ENCODE measurements around the gene GALNT16. TPM values are rescaled to one million over a fixed set of nuclear protein-coding genes. Genes with fewer than 3 reads are reported as not detected.
"Not testable (repeated sequence)": the region's sequence is repeated elsewhere in the genome, so short reads cannot be mapped to it uniquely, and the experiment has no call there.

GALNT16 gene
- total and polyA plus RNA-seq, 3 donors from 2014 or later = 5.6 to 11.1 (median 6.3) TPM

- 92 to 96% methylated on average over 2 of the region's 2 CpGs for WGBS, 2 donors
- Histone ChIP-seq H3K27ac (no peak overlapping the region), H3K36me3 (ENCODE audit: low read depth, missing control alignments) (no peaks in the 10 kb centered on the region), H3K27me3 (no peaks in the 10 kb centered on the region), H3K4me3 (no peak overlapping the region), H3K4me1 (no peaks in the 10 kb centered on the region), H3K9me3 (no peaks in the 10 kb centered on the region)
- intact Hi-C loops (cut with DNase I; ENCODE audit: low total_unique reads) = no loop called here
- TF ChIP-seq CTCF (IDR thresholded peaks at IDR 0.05) (no peak), POLR2A (IDR thresholded peaks at IDR 0.05) (no peak)
- DNase-seq = no peak
Measured at GRCh38 chr14:69378274-69378673, 118.3 kb downstream of the GALNT16 start.

- Histone ChIP-seq H3K4me3 (no peak overlapping the region), H3K27me3 (no peaks in the 10 kb centered on the region), H3K36me3 (ENCODE audit: low read depth, missing control alignments) (no peaks in the 10 kb centered on the region), H3K4me1 (no peaks in the 10 kb centered on the region), H3K9me3 (no peaks in the 10 kb centered on the region), H3K27ac (no peak overlapping the region)
- 96 to 100% methylated on average over 3 of the region's 3 CpGs for WGBS, 2 donors
- TF ChIP-seq POLR2A (IDR thresholded peaks at IDR 0.05) (no peak), CTCF (IDR thresholded peaks at IDR 0.05) (no peak)
- no peak for DNase-seq
- intact Hi-C loops (cut with DNase I; ENCODE audit: low total_unique reads) = no loop called here
Measured at GRCh38 chr14:69387311-69387710, 127.4 kb downstream of the GALNT16 start.

GRCh38 chr14:69391400-69391799 is 131.4 kb downstream of the GALNT16 start:
- H3K4me3 ChIP-seq; H3K27me3 ChIP-seq; H3K9me3 ChIP-seq; H3K27ac ChIP-seq; H3K4me1 ChIP-seq; intact Hi-C loops (cut with DNase I; ENCODE audit: low total_unique reads); H3K36me3 ChIP-seq (ENCODE audit: low read depth, missing control alignments); DNase-seq: not testable (repeated sequence)
- 85 to 94% methylated on average over 8 of the region's 8 CpGs for WGBS, 2 donors

- Histone ChIP-seq H3K4me1 (peaks cover 8% of the 10 kb centered on the region), H3K27ac (no peak overlapping the region), H3K9me3 (no peaks in the 10 kb centered on the region), H3K4me3 (no peak overlapping the region), H3K27me3 (no peaks in the 10 kb centered on the region), H3K36me3 (ENCODE audit: low read depth, missing control alignments) (no peaks in the 10 kb centered on the region)
- DNase-seq = no peak
- intact Hi-C loops (cut with DNase I; ENCODE audit: low total_unique reads) = no loop called here
- TF ChIP-seq CTCF (IDR thresholded peaks at IDR 0.05) (no peak), POLR2A (IDR thresholded peaks at IDR 0.05) (no peak)
- 75 to 95% methylated on average over 3 of the region's 3 CpGs for WGBS, 2 donors
Measured at GRCh38 chr14:69392481-69392880, 132.5 kb downstream of the GALNT16 start.

GRCh38 chr14:69395929-69396328 is 136.0 kb downstream of the GALNT16 start:
- Histone ChIP-seq H3K36me3 (ENCODE audit: low read depth, missing control alignments) (no peaks in the 10 kb centered on the region), H3K4me3 (no peak overlapping the region), H3K27me3 (no peaks in the 10 kb centered on the region), H3K9me3 (no peaks in the 10 kb centered on the region), H3K27ac (no peak overlapping the region), H3K4me1 (peaks cover 24% of the 10 kb centered on the region)
- no peak for TF ChIP-seq POLR2A (IDR thresholded peaks at IDR 0.05)
- TF ChIP-seq CTCF (IDR thresholded peaks at IDR 0.05) = no peak
- 85 to 88% methylated on average over 4 of the region's 4 CpGs for WGBS, 2 donors
- no peak for DNase-seq
- intact Hi-C loops (cut with DNase I; ENCODE audit: low total_unique reads) = no loop called here
